OCI-LY1 (cell line): Measurements from ENCODE around the gene RBP7.
"Not testable (repeated sequence)": the region's sequence is repeated elsewhere in the genome, so short reads cannot be mapped to it uniquely, and the experiment has no call there.

ENCODE experiments used
- H2AFZ ChIP-seq: fragments of 200-600 bp; sonication (generic), shearing (Covaris generic); 2 replicates; pipeline ENCODE4 v1.6.0; 2014; ENCODE audit warnings: antibody characterized with exemption, mild to moderate bottlenecking, low read length
- H3F3A ChIP-seq: fragments of 200-600 bp; sonication (generic), shearing (Covaris generic); 2 replicates; pipeline ENCODE4 v1.6.0; 2014; ENCODE audit warnings: mild to moderate bottlenecking, antibody characterized with exemption, low read length, moderate library complexity; ENCODE audit not compliant: insufficient read depth
- H3K27ac ChIP-seq: fragments of 200-600 bp; sonication (generic); 2 replicates; pipeline ENCODE4 v1.5.1; 2014; ENCODE audit warnings: low read length, mixed run types, mild to moderate bottlenecking, low read depth; ENCODE audit not compliant: poor library complexity, severe bottlenecking
- H3K27me3 ChIP-seq: fragments of 200-600 bp; sonication (generic); 2 replicates; pipeline ENCODE4 v1.6.0; 2014; ENCODE audit warnings: antibody characterized with exemption, mild to moderate bottlenecking, low read length, moderate library complexity; ENCODE audit not compliant: insufficient read depth
- H3K36me3 ChIP-seq: fragments of 200-600 bp; sonication (generic); 2 replicates; pipeline ENCODE4 v1.6.1; 2014; ENCODE audit warnings: mild to moderate bottlenecking, antibody characterized with exemption, low read length, moderate library complexity, mixed read lengths; ENCODE audit not compliant: insufficient read depth
- H3K4me1 ChIP-seq: fragments of 200-600 bp; sonication (generic); 2 replicates; pipeline ENCODE4 v1.5.1; 2014; ENCODE audit warnings: mild to moderate bottlenecking, low read length, moderate library complexity; ENCODE audit not compliant: insufficient read depth, severe bottlenecking
- H3K4me2 ChIP-seq: fragments of 200-600 bp; sonication (generic), shearing (Covaris generic); 2 replicates; pipeline ENCODE4 v1.6.1; 2014; ENCODE audit warnings: low read length
- H3K4me3 ChIP-seq: fragments of 200-600 bp; sonication (generic); 2 replicates; pipeline ENCODE4 v1.5.1; 2014; ENCODE audit warnings: low read length, low read depth, mild to moderate bottlenecking, mixed read lengths; ENCODE audit not compliant: poor library complexity, severe bottlenecking
- H3K79me2 ChIP-seq: fragments of 200-600 bp; shearing (Covaris generic); 2 replicates; pipeline ENCODE4 v1.6.1; 2016; ENCODE audit warnings: mixed run types, low read length, mixed read lengths; ENCODE audit not compliant: insufficient read depth
- H3K9ac ChIP-seq: fragments of 200-600 bp; sonication (generic), shearing (Covaris generic); 2 replicates; pipeline ENCODE4 v1.6.1; 2014; ENCODE audit warnings: mild to moderate bottlenecking, low read length, mixed read lengths
- H3K9me2 ChIP-seq: fragments of 200-600 bp; sonication (generic), shearing (Covaris generic); 2 replicates; pipeline ENCODE4 v1.6.1; 2014; ENCODE audit warnings: low read depth, mild to moderate bottlenecking, low read length, mixed read lengths
- H3K9me3 ChIP-seq: fragments of 200-600 bp; shearing (Covaris generic); 2 replicates; pipeline ENCODE4 v1.6.1; 2014; ENCODE audit warnings: low read length, mixed read lengths
- H4K20me1 ChIP-seq: fragments of 200-600 bp; sonication (generic), shearing (Covaris generic); 2 replicates; pipeline ENCODE4 v1.6.0; 2016; ENCODE audit warnings: mild to moderate bottlenecking, low read length; ENCODE audit not compliant: insufficient read depth
- EZH2 ChIP-seq: fragments of 200-600 bp; sonication (generic), shearing (Covaris generic); IDR thresholded peaks from 2 replicates; pipeline ENCODE4 v1.8.0; 2017; ENCODE audit warnings: borderline replicate concordance, mixed run types, mild to moderate bottlenecking, antibody characterized with exemption, low read length, moderate library complexity, mixed read lengths
- TF ChIP-seq, protein P1 (sequence below): fragments of 200-600 bp; sonication (generic), shearing (Covaris generic); IDR thresholded peaks from 2 replicates; pipeline ENCODE4 v1.5.1; 2017; ENCODE audit warnings: mild to moderate bottlenecking, antibody characterized with exemption, low read length, moderate library complexity, mixed read lengths

The RBP7 gene

GRCh38 chr1:9993561-9994075, 3.4 kb upstream of the RBP7 start:
- Histone ChIP-seq H4K20me1 (no peaks in the 10 kb centered on the region), H3K9me2 (no peaks in the 10 kb centered on the region), H3K9me3 (no peaks in the 10 kb centered on the region), H3F3A (no peaks in the 10 kb centered on the region), H3K27me3 (no peaks in the 10 kb centered on the region), H3K4me2 (no peak overlapping the region), H3K9ac (no peak overlapping the region), H3K4me1 (no peaks in the 10 kb centered on the region), H3K4me3 (no peak overlapping the region), H3K79me2 (no peaks in the 10 kb centered on the region), H3K27ac (no peak overlapping the region), H2AFZ (no peak overlapping the region), H3K36me3 (no peaks in the 10 kb centered on the region)
- TF ChIP-seq, protein P1, sequence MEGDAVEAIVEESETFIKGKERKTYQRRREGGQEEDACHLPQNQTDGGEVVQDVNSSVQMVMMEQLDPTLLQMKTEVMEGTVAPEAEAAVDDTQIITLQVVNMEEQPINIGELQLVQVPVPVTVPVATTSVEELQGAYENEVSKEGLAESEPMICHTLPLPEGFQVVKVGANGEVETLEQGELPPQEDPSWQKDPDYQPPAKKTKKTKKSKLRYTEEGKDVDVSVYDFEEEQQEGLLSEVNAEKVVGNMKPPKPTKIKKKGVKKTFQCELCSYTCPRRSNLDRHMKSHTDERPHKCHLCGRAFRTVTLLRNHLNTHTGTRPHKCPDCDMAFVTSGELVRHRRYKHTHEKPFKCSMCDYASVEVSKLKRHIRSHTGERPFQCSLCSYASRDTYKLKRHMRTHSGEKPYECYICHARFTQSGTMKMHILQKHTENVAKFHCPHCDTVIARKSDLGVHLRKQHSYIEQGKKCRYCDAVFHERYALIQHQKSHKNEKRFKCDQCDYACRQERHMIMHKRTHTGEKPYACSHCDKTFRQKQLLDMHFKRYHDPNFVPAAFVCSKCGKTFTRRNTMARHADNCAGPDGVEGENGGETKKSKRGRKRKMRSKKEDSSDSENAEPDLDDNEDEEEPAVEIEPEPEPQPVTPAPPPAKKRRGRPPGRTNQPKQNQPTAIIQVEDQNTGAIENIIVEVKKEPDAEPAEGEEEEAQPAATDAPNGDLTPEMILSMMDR, result no peak
- TF ChIP-seq EZH2, result no peak

DNA sequence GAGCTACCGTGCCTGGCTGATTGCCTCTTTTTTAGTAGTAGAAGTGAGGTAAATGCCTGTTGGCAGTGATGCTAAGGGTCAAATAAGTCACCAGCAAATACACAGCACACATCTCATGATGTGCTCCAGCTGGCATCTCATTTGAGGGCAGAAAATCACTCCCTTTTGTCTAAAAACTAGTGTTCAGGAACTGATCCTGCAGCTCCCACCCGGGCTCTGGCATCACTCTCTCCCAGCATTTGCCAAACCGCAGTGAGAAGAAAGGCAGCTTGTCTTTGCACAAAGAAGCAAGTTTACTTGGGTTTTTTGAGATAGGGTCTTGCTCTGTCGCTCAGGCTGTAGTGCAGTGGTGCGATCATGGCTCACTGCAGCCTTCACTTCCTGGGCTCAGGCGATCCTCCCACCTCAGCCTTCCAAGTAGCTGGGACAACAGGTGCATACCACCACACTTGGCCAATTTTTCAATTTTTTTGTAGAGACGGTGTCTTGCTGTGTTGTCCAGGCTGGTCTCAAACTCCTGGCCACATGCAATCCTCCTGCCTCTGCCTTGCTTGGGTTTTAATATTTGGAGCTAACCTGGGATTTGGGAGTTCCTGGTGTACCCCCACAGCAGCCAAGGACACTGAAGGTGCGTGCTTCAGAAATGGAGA, 4.1 kb downstream of the RBP7 start:
- Histone ChIP-seq H3K27me3 (no peaks in the 10 kb centered on the region), H3K79me2 (no peaks in the 10 kb centered on the region), H4K20me1 (no peaks in the 10 kb centered on the region), H3K9ac (no peak overlapping the region), H3K4me1 (no peaks in the 10 kb centered on the region), H3K4me2 (no peak overlapping the region), H3K27ac (no peak overlapping the region), H3K36me3 (no peaks in the 10 kb centered on the region), H3K9me2 (no peaks in the 10 kb centered on the region), H3K4me3 (no peak overlapping the region), H3F3A (no peaks in the 10 kb centered on the region), H3K9me3 (no peaks in the 10 kb centered on the region), H2AFZ (no peak overlapping the region)
- TF ChIP-seq EZH2, result no peak
- TF ChIP-seq, protein P1, result no peak

DNA sequence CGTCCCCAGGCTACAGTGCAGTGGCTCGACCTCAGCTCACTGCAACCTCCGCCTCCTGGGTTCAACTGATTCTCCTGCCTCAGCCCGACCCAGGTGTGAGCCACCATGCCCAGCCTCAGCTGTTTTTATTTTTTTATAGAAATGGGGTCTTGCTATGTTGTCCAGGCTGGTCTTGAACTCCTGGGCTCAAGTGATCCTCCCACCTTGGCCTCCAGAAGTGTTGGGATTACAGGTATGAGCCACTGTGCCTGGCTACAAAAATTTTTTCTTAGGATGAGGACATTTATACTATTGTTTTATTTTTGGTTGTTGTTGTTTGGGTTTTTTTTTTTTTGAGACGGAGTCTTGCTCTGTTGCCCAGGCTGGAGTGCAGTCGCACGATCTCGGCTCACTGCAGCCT, 8.2 kb downstream of the RBP7 start:
- not testable (repeated sequence) for H3K36me3 ChIP-seq, H3K9me2 ChIP-seq, H3K9ac ChIP-seq, H3K27me3 ChIP-seq, H3F3A ChIP-seq, H3K27ac ChIP-seq, H4K20me1 ChIP-seq, H3K4me2 ChIP-seq, H3K4me3 ChIP-seq, H3K9me3 ChIP-seq, H3K79me2 ChIP-seq, H2AFZ ChIP-seq, H3K4me1 ChIP-seq

- H3K79me2 ChIP-seq, result no peaks in the 10 kb centered on the region
- H3K36me3 ChIP-seq, result no peaks in the 10 kb centered on the region
- no peaks in the 10 kb centered on the region for H4K20me1 ChIP-seq
- no peaks in the 10 kb centered on the region for H3F3A ChIP-seq
- H3K4me2 ChIP-seq, result no peak overlapping the region
- H3K27me3 ChIP-seq, result no peaks in the 10 kb centered on the region
- H3K9me2 ChIP-seq, result no peaks in the 10 kb centered on the region
- TF ChIP-seq EZH2, result no peak
- TF ChIP-seq, protein P1, result no peak
- H3K27ac ChIP-seq, result no peak overlapping the region
- H3K4me1 ChIP-seq, result no peaks in the 10 kb centered on the region
- no peaks in the 10 kb centered on the region for H3K9me3 ChIP-seq
- no peak overlapping the region for H3K4me3 ChIP-seq
- no peak overlapping the region for H2AFZ ChIP-seq
- H3K9ac ChIP-seq, result no peak overlapping the region
Measured at GRCh38 chr1:10007169-10007568, 10.1 kb downstream of the RBP7 start.
